ENCODE data around the gene FARP1. TPM values are rescaled to one million over a fixed set of nuclear protein-coding genes. Genes with fewer than 3 reads are reported as not detected.

FARP1 gene
- polyA plus RNA-seq, 4 donors = 222 to 270 (median 241) TPM

- no peak for DNase-seq (ENCODE audit: low read depth in 4 of 4, low spot score in 2 of 4)
These were observed 228.7 kb downstream of the FARP1 start for GRCh38 chr13:98371516-98372023.

GRCh38 chr13:98372876-98373275 lies 230.0 kb downstream of the FARP1 start:
- DNase-seq (ENCODE audit: low read depth in 4 of 4, low spot score in 2 of 4) = peak in 2 of 4 donors; percentile 73 to 82

GRCh38 chr13:98374750-98375149 lies 231.9 kb downstream of the FARP1 start:
- no peak for DNase-seq (ENCODE audit: low read depth in 4 of 4, low spot score in 2 of 4)

- no peak for DNase-seq (ENCODE audit: low read depth in 4 of 4, low spot score in 2 of 4)
These were observed 234.9 kb downstream of the FARP1 start for GRCh38 chr13:98377635-98378378.

GRCh38 chr13:98384739-98385138 lies 241.8 kb downstream of the FARP1 start:
- no peak for DNase-seq (ENCODE audit: low read depth in 4 of 4, low spot score in 2 of 4)

- DNase-seq (ENCODE audit: low read depth in 4 of 4, low spot score in 2 of 4) = no peak
These were observed 242.7 kb downstream of the FARP1 start for GRCh38 chr13:98385606-98386005.

- no peak for DNase-seq (ENCODE audit: low read depth in 4 of 4, low spot score in 2 of 4)
These were observed 243.7 kb downstream of the FARP1 start for GRCh38 chr13:98386637-98387036.

GRCh38 chr13:98389319-98389718 lies 246.4 kb downstream of the FARP1 start:
- DNase-seq (ENCODE audit: low read depth in 4 of 4, low spot score in 2 of 4) = no peak

- no peak for DNase-seq (ENCODE audit: low read depth in 4 of 4, low spot score in 2 of 4)
These were observed 247.3 kb downstream of the FARP1 start for GRCh38 chr13:98390086-98390715.

- no peak for DNase-seq (ENCODE audit: low read depth in 4 of 4, low spot score in 2 of 4)
These were observed 251.0 kb downstream of the FARP1 start for GRCh38 chr13:98393873-98394272.

- DNase-seq (ENCODE audit: low read depth in 4 of 4, low spot score in 2 of 4) = no peak
These were observed 252.1 kb downstream of the FARP1 start for GRCh38 chr13:98394820-98395510.

GRCh38 chr13:98396071-98396710 lies 253.3 kb downstream of the FARP1 start:
- no peak for DNase-seq (ENCODE audit: low read depth in 4 of 4, low spot score in 2 of 4)

- DNase-seq (ENCODE audit: low read depth in 4 of 4, low spot score in 2 of 4) = no peak
These were observed 254.3 kb downstream of the FARP1 start for GRCh38 chr13:98397221-98397620.

- no peak for DNase-seq (ENCODE audit: low read depth in 4 of 4, low spot score in 2 of 4)
These were observed 255.0 kb downstream of the FARP1 start for GRCh38 chr13:98397861-98398260.

- DNase-seq (ENCODE audit: low read depth in 4 of 4, low spot score in 2 of 4) = no peak
These were observed 255.7 kb downstream of the FARP1 start for GRCh38 chr13:98398581-98398980.

GRCh38 chr13:98399756-98400155 lies 256.9 kb downstream of the FARP1 start:
- no peak for DNase-seq (ENCODE audit: low read depth in 4 of 4, low spot score in 2 of 4)

GRCh38 chr13:98401934-98402333 lies 259.0 kb downstream of the FARP1 start:
- no peak for DNase-seq (ENCODE audit: low read depth in 4 of 4, low spot score in 2 of 4)

- no peak for DNase-seq (ENCODE audit: low read depth in 4 of 4, low spot score in 2 of 4)
These were observed 260.2 kb downstream of the FARP1 start for GRCh38 chr13:98403076-98403475.

GRCh38 chr13:98405107-98405571 lies 262.2 kb downstream of the FARP1 start:
- no peak for DNase-seq (ENCODE audit: low read depth in 4 of 4, low spot score in 2 of 4)

- DNase-seq (ENCODE audit: low read depth in 4 of 4, low spot score in 2 of 4) = no peak
These were observed 262.9 kb downstream of the FARP1 start for GRCh38 chr13:98405690-98406344.
